Heart right ventricle (tissue), 16 donors: Measurements from ENCODE around the gene NUDT16L1. TPM values are rescaled to one million over a fixed set of nuclear protein-coding genes. Genes with fewer than 3 reads are reported as not detected.

Source experiments
- ATAC-seq, 8 donors: fragments of 200-7000 bp; cut with Tn5 transposase; one replicate each; pipeline ENCODE4 v1.9.1; 2020; ENCODE audit warnings: mild to moderate bottlenecking in 8 of 8, moderate library complexity in 8 of 8, moderate number of reproducible peaks in 1 of 8
- DNase-seq, 2 donors: peaks; one replicate each; pipeline ENCODE4 v3.0.0-alpha.2; 2020
- H3K27ac ChIP-seq, 10 donors: fragments of 200-600 bp; sonication (generic) in 2 of 10; one replicate each; pipeline versions ENCODE4 v1.5.0 to v1.8.0; 2020 to 2022; ENCODE audit warnings: mild to moderate bottlenecking in 3 of 10
- H3K27me3 ChIP-seq, 7 donors: fragments of 200-600 bp; one replicate each; pipeline ENCODE4 v1.8.0; 2021 to 2022; ENCODE audit warnings: mild to moderate bottlenecking in 2 of 7
- H3K36me3 ChIP-seq, 9 donors: fragments of 200-600 bp; sonication (generic) in 1 of 9; one replicate each; pipeline versions ENCODE4 v1.5.0 to v1.8.0; 2020 to 2022; ENCODE audit warnings: mild to moderate bottlenecking in 2 of 9
- H3K4me1 ChIP-seq, 9 donors: fragments of 200-600 bp; sonication (generic) in 1 of 9; one replicate each; pipeline versions ENCODE4 v1.5.0 to v1.8.0; 2020 to 2022; ENCODE audit warnings: mild to moderate bottlenecking in 4 of 9
- H3K4me3 ChIP-seq, 10 donors: fragments of 200-600 bp; sonication (generic) in 2 of 10; one replicate each; pipeline versions ENCODE4 v1.5.0 to v1.8.0; 2020 to 2022; ENCODE audit warnings: mild to moderate bottlenecking in 7 of 10, moderate library complexity in 2 of 10
- H3K9me3 ChIP-seq, 11 donors: fragments of 200-600 bp in 10 of 11; sonication (generic) in 2 of 11; one replicate each; pipeline versions ENCODE4 v1.5.0 to v1.8.0; 2013 to 2022; ENCODE audit warnings: mild to moderate bottlenecking in 2 of 11, control low read depth in 1 of 11, moderate library complexity in 1 of 11
- CTCF ChIP-seq, 9 donors: fragments of 200-600 bp; sonication (generic) in 2 of 9; IDR thresholded peaks; one replicate each; pipeline versions ENCODE4 v1.5.0 to v1.8.0; 2021 to 2022; ENCODE audit warnings: antibody characterized with exemption in 9 of 9, mild to moderate bottlenecking in 5 of 9, moderate library complexity in 1 of 9
- WGBS, 2 donors: extraction: QIAGEN DNeasy Blood & Tissue Kit; methylation state at CpG; one replicate each; pipeline ENCODE4 v1.1.7; 2013; ENCODE audit warnings: inconsistent platforms in 1 of 2; 5-methylcytosine and 5-hydroxymethylcytosine counted together
- intact Hi-C, 10 donors: fragments of 100-400 bp; cut with DNase I; formaldehyde crosslinking; loops; one replicate each; pipeline versions ENCODE4 v1.11.1 to v1.14.2; 2022
- polyA plus RNA-seq, 2 donors: library from polyadenylated mRNA; stranded (reverse); fragments of 200-250 nt; gene quantifications; one replicate each; pipeline ENCODE4 v1.2.3, GENCODE V29; 2013
- total RNA-seq, 10 donors: library from RNA; stranded (reverse); fragmentation: NEBNext Ultra II Directional in 3 of 10; extraction: Animal tissue kit (Norgen Biotek cat#: 25700) in 3 of 10; gene quantifications; one replicate each; pipeline versions ENCODE4 v1.2.1 to v1.2.4, GENCODE V29; 2021 to 2023
- donor health status: Arrhythmogenic right ventricular cardiomyopathy.
- donor health status: ischemic (EF 13 %, LVEDD 7.1; RV severe dilation, severe dysfunction).
- donor health status: healthy with polysubstance abuse.
- donor health status: DM: no; HTN: yes; CAD: no.
- donor health status: DM: no; HTN: no; CAD: no.
- donor health status: ischemic (EF 25% LVEDD 6.9; RV normal size, moderate dysfunction).
- donor health status: ischemic (EF 25% LVEDD 5.7; RV mildly dilated, moderate dysfunction).
- donor health status: healthy.
- donor health status: DM: yes; HTN: yes; CAD: no.
- donor health status: Ischemic cardiomyopathy.
- donor health status: ischemic (EF 35%, LVEDD 5.7; RV mildly dilated, moderate dysfunction).
- donor health status: nonischemic (EF 11% LVEDD 7.7; RV severe dilation, severe dysfunction).
- donor health status: DM: yes; HTN: yes; CAD: no.
- donor health status: PGD.
- donor health status: ischemic (EF 29% LVEDD 5.4; RV normal size, mild dysfunction).
- donor health status: nonischemic (EF 23%, LVEDD 6.1; RV moderate dilation, normal function).

NUDT16L1 gene
- total and polyA plus RNA-seq, 12 donors: 25.4 to 65.7 (median 47.0) TPM

GRCh38 chr16:4680673-4681470 is 12.5 kb upstream of the NUDT16L1 start:
- intact Hi-C loops: loop anchor here in 1 of 10 donors (10.0 kb wide), 1 partner anchor 166 kb away; no protein-coding TSS in a partner anchor
- H3K36me3 ChIP-seq: peaks cover 0 to 84% (median 5%) of the 10 kb centered on the region in 9 donors
- ATAC-seq: peak; percentile 26 to 73 (median 50)

GRCh38 chr16:4681471-4682083 is 11.8 kb upstream of the NUDT16L1 start:
- Histone ChIP-seq H3K36me3 (peaks cover 0 to 86% (median 6%) of the 10 kb centered on the region in 9 donors), H3K27ac (peak overlapping the region in 8 of 10 donors; percentile 67 to 91 (median 82)), H3K4me1 (peaks cover 5 to 63% (median 28%) of the 10 kb centered on the region in 9 donors), H3K9me3 (no peaks in the 10 kb centered on the region), H3K27me3 (no peaks in the 10 kb centered on the region), H3K4me3 (peak overlapping the region in 1 of 10 donors; percentile 45)
- WGBS, 2 donors: 83 to 88% methylated on average over 39 of the region's 39 CpGs
- DNase-seq (peak in 1 of 2 donors; percentile 10), ATAC-seq (no peak)
- no peak for TF ChIP-seq CTCF (IDR thresholded peaks at IDR 0.05)
- intact Hi-C loops: loop anchor here in 1 of 10 donors (2.0 to 10.0 kb wide), 2 partner anchors 65 to 167 kb away; no protein-coding TSS in a partner anchor

More at GRCh38 chr16:4680673-4681470, 12.5 kb upstream of the NUDT16L1 start:
- Histone ChIP-seq H3K4me1 (peaks cover 5 to 70% (median 28%) of the 10 kb centered on the region in 9 donors), H3K27ac (peak overlapping the region in 9 of 10 donors; percentile 67 to 91 (median 80)), H3K9me3 (no peaks in the 10 kb centered on the region), H3K27me3 (no peaks in the 10 kb centered on the region), H3K4me3 (peak overlapping the region in 9 of 10 donors; percentile 11 to 45 (median 40))
- peak; percentile 61 to 79 for DNase-seq
- WGBS, 2 donors: 71 to 78% methylated on average over 26 of the region's 26 CpGs
- no peak for TF ChIP-seq CTCF (IDR thresholded peaks at IDR 0.05)

GRCh38 chr16:4682084-4682591 is 11.2 kb upstream of the NUDT16L1 start:
- no peak for ATAC-seq
- Histone ChIP-seq H3K27ac (no peak overlapping the region), H3K27me3 (no peaks in the 10 kb centered on the region), H3K36me3 (peaks cover 0 to 86% (median 11%) of the 10 kb centered on the region in 9 donors), H3K4me3 (no peak overlapping the region), H3K4me1 (peaks cover 5 to 57% (median 28%) of the 10 kb centered on the region in 9 donors), H3K9me3 (no peaks in the 10 kb centered on the region)
- intact Hi-C loops: loop anchor here in 1 of 10 donors (2.0 to 10.0 kb wide), 2 partner anchors 65 to 167 kb away; no protein-coding TSS in a partner anchor
- WGBS, 2 donors: 77 to 78% methylated on average over 25 to 26 of the region's 26 CpGs
- no peak for DNase-seq
- no peak for TF ChIP-seq CTCF (IDR thresholded peaks at IDR 0.05)
